DMS53 treated with DMSO at 0.1 percent for 48 hours (cell line): ENCODE results near the gene SLC7A9.
A peak's percentile ranks its signal among the peaks of the same experiment; 100 is the strongest.
"Not testable (repeated sequence)": the region's sequence is repeated elsewhere in the genome, so short reads cannot be mapped to it uniquely, and the experiment has no call there.

Source experiments
- DNase-seq: peaks from one replicate; lab custom pipeline; 2025; ENCODE audit not compliant: unreplicated experiment; lab: John Stamatoyannopoulos, UW

SLC7A9 gene

GRCh38 chr19:32885255-32885654 lies 15.7 kb upstream of the SLC7A9 start:
- not testable (repeated sequence) for DNase-seq

- no peak for DNase-seq
Observed at GRCh38 chr19:32881766-32882165, 12.2 kb upstream of the SLC7A9 start.

DNA sequence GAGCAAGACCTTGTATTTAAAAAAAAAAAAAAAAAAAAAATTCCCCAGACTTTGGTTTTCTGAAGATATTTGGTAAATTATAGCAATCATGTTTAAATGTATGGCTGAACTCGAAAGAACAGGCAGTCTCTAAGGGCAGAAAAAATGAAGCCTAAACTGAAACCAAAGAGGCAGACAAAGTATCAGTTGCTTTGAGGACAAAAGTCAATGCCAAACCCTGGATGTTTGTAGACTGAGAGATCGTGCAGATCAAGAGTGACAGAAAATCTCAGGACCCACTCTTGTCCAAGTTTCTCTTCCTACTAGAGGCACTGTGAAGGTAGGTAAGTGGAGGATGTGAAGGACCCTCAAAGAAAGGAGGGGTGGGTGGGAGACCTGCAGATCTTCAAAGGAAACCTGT lies 11.1 kb upstream of the SLC7A9 start:
- no peak for DNase-seq

DNA sequence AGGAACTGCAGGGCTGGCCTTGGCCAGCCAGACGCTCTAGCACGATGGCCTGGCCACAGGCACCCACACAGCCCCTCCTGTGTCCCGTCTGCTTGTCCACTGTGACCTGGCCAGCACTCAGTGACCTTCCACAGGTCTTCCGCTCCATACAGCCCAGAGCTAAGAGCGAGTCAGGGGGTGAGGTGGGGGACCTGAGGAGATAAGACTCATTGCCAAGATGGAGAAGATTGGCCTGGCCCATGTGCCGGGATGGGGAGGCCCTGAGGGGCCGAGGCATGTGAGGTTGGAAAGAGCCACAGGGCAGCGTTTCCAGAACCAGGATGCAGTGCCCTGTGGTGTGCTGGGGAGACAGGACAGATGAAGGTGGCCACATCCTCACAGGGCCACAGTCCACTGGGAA lies 10.2 kb upstream of the SLC7A9 start:
- no peak for DNase-seq

DNA sequence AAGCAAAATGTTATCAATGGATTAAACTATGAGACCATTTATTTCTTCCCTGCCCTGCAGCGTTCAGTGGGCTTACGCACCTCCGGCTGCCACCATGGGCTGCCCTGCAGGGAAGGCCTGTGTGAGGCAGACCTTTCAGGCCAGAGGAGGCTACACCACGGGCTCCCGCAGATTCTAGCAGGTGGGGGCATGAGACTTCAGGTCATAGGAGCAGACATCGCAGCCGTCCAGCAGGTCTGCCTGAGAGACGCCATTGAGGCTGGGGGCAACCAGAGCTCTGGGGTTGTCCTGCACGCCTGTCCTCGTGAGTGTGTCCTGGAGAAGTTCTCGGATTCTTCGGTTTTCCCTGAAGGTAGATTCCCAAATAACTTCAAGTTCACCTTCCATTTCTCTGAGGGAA lies 9.4 kb upstream of the SLC7A9 start:
- no peak for DNase-seq

- DNase-seq: no peak
Observed at GRCh38 chr19:32877977-32878745, 8.6 kb upstream of the SLC7A9 start.

- DNase-seq: no peak
Observed at GRCh38 chr19:32877323-32877912, 7.9 kb upstream of the SLC7A9 start.

GRCh38 chr19:32876919-32877285 lies 7.3 kb upstream of the SLC7A9 start:
- no peak for DNase-seq

- no peak for DNase-seq
Observed at GRCh38 chr19:32876236-32876918, 6.8 kb upstream of the SLC7A9 start.

- DNase-seq: no peak
Observed at GRCh38 chr19:32875428-32875827, 5.9 kb upstream of the SLC7A9 start.

DNA sequence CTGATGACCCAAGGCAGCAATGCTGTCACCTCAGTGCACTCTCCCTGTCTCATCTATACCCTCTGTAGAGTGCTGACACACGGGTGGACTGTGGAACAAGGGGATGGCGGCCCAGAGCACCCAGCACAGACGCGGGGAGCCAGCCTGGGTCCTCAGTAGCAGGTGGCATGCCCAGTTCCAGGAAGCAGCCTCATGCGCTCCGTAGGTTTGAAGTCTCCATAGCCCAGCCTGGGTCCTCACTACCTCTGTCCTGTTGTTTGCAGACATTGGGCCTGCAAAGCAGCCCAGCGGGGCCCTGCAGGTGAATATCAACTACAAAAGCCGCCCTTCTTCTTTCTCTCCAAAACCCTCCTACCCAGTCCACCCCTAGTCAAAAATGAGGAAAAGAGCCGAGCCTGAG lies 5.0 kb upstream of the SLC7A9 start:
- DNase-seq: no peak

GRCh38 chr19:32873247-32873959 lies 3.8 kb upstream of the SLC7A9 start:
- no peak for DNase-seq

- DNase-seq: no peak
Observed at GRCh38 chr19:32872391-32872790, 2.8 kb upstream of the SLC7A9 start.

DNA sequence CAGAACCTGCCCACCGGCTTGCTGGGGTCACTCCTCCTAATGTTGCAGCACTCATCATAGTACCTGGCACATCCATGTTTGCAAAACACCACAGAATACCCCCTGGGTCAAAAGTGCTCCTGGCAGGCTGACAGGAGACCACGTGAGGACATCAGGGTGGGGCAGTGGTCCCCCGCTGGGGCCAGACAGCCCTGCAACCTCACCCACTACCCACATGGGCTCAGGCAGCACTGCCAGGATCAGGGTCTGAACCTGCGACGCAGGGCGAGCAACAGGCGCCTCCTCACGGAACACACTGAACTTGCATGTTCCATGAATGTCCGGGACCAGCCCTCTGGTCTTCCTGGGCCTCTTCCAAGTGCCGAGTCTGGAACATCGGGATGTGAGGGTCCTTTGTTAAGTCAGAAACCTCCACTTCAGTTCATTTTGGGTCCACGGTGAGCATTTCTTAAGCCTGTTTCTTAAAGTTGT lies 1.4 kb upstream of the SLC7A9 start:
- DNase-seq: no peak

DNA sequence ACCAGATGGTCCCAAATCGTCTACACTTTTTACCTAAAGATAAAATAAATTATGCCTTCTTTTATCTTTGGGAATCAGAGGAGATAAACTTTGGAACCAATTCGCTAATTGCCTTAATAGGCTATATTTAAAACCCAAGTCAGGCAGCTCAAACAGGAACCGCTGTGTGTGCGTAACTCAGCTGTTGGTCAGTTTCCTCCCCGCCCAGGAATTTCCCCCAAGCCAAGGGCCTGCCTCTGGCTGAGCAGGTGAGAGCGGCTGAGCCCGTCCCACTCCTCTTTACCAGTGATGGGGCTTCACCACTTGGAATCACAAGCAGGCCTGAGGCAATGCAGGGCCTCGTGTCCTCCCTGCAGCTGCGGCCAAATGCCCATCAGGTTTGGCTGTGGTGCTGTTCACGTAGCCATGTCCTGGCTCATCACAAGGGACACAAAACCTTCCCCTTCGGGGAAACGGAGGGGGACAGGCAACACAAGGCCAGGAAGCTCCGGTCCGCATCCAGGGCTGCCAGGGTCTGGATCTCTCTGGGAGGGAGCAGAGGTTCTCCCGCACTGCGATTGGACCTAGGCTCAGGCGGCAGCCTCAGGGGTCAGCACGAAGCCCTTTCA lies 503 bp upstream of the SLC7A9 start:
- peak; percentile 36 for DNase-seq

GRCh38 chr19:32868206-32868950 lies 1.2 kb downstream of the SLC7A9 start:
- DNase-seq: no peak

GRCh38 chr19:32867436-32867835 lies 2.1 kb downstream of the SLC7A9 start:
- DNase-seq: not testable (repeated sequence)

- no peak for DNase-seq
Observed at GRCh38 chr19:32866564-32867265, 2.9 kb downstream of the SLC7A9 start.

DNA sequence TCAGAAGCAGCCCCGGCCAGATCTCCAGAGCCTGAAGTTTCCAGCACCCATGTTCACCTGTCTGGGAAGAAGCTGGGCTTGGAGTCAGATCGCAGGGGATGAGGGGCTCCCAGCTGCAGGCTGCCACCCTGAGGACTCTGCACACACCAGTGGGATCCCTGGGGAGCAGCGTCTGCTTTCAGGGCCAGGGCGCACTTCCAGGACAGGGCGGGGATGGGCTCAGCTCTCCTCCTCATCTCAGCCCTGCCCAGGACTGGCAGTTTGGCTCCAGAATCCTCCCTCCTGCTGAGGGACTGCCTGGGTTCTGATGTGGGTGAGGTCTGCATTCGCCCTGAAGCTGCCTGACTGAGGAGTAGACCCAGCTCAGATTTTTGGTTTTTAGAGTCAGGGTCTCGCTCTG lies 3.5 kb downstream of the SLC7A9 start:
- DNase-seq: no peak

DNA sequence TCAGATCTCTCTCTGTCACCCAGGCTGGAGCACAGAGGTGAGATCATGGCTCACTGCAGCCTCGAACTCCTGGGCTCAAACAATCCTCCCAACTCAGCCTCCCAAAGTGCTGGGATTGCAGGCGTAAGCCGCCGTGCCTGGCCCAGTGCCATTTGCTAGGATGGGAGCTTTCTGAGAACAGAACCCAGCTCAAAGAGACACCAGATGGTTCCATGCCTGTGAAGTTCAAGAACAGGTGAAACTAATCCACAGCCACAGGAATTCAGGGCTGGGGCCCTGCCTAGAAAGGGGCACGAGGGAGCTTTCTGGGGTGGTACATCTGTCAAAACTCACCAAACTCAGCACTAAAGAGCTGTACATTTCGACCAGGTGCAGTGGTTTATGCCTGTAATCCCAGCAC lies 4.2 kb downstream of the SLC7A9 start:
- DNase-seq: no peak
